ENCODE data around the gene INO80B.

The INO80B gene

DNA sequence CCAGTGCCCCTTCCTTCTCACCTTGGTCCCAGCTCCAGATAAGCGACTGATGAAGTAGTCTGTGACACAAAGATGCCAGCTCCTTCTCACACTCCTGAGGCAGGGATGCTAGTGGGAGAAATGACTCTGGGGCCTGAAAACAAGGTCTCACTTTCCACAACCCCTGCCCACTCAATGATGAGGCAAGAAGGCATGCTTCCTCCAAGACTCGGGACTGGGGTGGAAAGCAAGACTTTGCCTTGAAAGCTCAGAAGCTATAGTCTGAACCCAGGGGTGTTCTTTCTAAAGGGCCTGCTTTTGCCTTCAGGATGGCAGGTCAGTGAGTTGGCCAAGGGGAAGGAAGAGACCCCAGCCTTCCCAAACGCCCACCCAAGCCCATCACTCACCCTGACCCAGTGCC, 26.5 kb downstream of the INO80B start:
- TF ChIP-seq, protein P1, sequence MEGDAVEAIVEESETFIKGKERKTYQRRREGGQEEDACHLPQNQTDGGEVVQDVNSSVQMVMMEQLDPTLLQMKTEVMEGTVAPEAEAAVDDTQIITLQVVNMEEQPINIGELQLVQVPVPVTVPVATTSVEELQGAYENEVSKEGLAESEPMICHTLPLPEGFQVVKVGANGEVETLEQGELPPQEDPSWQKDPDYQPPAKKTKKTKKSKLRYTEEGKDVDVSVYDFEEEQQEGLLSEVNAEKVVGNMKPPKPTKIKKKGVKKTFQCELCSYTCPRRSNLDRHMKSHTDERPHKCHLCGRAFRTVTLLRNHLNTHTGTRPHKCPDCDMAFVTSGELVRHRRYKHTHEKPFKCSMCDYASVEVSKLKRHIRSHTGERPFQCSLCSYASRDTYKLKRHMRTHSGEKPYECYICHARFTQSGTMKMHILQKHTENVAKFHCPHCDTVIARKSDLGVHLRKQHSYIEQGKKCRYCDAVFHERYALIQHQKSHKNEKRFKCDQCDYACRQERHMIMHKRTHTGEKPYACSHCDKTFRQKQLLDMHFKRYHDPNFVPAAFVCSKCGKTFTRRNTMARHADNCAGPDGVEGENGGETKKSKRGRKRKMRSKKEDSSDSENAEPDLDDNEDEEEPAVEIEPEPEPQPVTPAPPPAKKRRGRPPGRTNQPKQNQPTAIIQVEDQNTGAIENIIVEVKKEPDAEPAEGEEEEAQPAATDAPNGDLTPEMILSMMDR (IDR thresholded peaks at IDR 0.05), result no peak
- no peak for TF ChIP-seq ZFX (IDR thresholded peaks at IDR 0.05; ENCODE audit: borderline replicate concordance)
- H3K27ac ChIP-seq, result peak overlapping the region; percentile 84

DNA sequence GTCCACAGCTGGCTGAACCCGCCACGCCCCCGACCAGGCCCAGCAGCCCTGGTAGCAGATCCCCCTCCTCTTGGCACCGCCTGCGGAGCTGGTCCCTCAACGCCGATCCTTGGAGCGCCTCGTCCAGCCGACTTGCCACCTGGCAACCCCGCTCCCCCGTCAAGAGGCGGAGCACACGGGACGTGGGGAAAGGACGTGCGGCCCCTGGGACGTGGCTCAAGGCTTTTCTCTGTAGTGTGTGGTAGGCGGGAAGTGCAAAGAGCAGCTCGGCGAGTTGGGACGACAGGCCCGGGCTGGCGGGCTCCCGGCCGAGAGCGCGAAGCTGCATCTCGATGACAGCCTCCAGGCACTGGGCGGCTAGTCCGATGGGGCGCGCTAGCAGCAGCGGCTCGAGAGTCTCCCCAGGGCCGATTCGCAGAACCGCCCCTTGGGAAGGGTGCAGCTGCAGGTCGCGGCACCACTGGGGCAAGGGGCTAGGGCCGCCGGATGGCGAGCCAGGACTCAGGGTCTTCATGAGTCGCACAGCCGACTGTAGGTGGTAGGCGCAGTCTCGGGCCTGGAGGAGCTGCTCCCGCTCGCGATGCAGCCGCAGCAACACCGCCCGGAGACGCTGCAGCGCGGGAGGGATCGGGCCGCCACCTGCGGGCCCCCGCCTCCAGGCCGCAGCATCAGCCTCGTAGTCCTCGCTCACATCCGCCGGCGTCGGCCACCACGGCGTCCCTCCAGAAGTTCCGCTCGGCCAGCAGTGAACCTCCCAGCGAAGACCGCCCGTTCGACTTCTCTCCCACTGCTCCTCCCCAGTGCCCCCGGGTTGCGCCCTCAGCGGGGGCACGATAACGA, 27.3 kb downstream of the INO80B start:
- peak overlapping the region; percentile 84 for H3K27ac ChIP-seq
- no peak for TF ChIP-seq ZFX (IDR thresholded peaks at IDR 0.05; ENCODE audit: borderline replicate concordance)

GRCh38 chr2:74482801-74483674, 28.2 kb downstream of the INO80B start, which contains the start of the genes CCDC142 and TTC31:
Gene CCDC142 (minus strand): TSS chr2:74482998. CDS start chr2:74482837, 161 bp downstream.
Gene TTC31 (plus strand): TSS chr2:74483081. CDS start chr2:74483096, 15 bp downstream.
- TF ChIP-seq ZFX (IDR thresholded peaks at IDR 0.05; ENCODE audit: borderline replicate concordance), result no peak
- TF ChIP-seq, protein P1 (IDR thresholded peaks at IDR 0.05), result peak; percentile 92
- peak within 1 kb of the TSS; percentile 84 for H3K27ac ChIP-seq

DNA sequence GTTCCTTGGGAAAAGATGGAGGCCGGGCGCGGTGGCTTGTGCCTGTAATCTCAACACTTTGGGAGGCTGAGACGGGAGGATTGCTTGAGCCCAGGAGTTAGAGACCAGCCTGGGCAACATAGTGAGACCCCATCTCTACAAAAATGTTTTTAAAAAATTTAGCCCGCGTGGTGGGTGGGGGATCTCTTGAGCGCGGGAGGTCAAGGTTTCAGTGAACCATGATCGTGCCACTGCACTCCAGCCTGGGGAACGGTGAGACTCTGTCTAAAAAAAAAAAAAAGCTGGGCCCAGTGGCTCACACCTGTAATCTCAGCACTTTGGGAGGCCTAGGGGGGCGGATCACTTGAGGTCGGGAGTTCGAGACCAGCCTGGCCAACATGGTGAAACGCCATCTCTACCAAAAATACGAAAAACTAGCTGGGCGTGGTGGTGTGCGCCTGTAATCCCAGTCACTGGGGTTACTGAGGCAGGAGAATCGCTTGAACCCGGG, 28.8 kb downstream of the INO80B start:
- H3K27ac ChIP-seq, result peak overlapping the region; percentile 84

DNA sequence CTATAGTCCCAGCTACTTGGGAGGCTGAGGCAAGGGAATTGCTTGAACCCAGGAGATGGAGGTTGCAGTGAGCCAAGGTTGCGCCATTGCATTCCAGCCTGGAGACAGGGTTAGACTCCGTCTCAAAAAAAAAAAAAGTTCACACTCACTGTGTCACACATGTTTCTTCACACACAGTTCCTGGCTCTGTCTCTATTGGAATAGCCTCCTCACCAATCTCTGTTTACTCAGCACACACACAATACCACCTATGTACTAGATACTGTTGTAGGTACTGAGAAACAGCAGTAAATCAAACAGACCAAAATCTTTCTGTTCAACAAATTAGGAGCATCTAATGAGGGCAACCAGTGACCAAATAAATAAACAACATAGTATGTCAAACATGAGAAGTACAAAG, 31.3 kb downstream of the INO80B start:
- no peak overlapping the region for H3K27ac ChIP-seq
- TF ChIP-seq, protein P1 (IDR thresholded peaks at IDR 0.05), result no peak
- no peak for TF ChIP-seq ZFX (IDR thresholded peaks at IDR 0.05; ENCODE audit: borderline replicate concordance)

GRCh38 chr2:74488643-74489481, 34.0 kb downstream of the INO80B start:
- no peak overlapping the region for H3K27ac ChIP-seq
- no peak for TF ChIP-seq ZFX (IDR thresholded peaks at IDR 0.05; ENCODE audit: borderline replicate concordance)
- TF ChIP-seq, protein P1 (IDR thresholded peaks at IDR 0.05), result no peak

- no peak for TF ChIP-seq ZFX (IDR thresholded peaks at IDR 0.05; ENCODE audit: borderline replicate concordance)
- TF ChIP-seq, protein P1 (IDR thresholded peaks at IDR 0.05), result no peak
- no peak overlapping the region for H3K27ac ChIP-seq
These were observed 35.0 kb downstream of the INO80B start for GRCh38 chr2:74489906-74490305.

Measured in 22Rv1 (cell line).